Neural cell (in vitro differentiated cells): Measurements from ENCODE around the gene NRCAM. TPM values are rescaled to one million over a fixed set of nuclear protein-coding genes. Genes with fewer than 3 reads are reported as not detected.

ENCODE experiments used
- H2AFZ ChIP-seq: fragments of 200-600, 300-800 bp; sonication (generic), shearing (Covaris generic); 2 replicates; pipeline ENCODE4 v1.6.0; 2014; ENCODE audit warnings: low read depth, mild to moderate bottlenecking, antibody characterized with exemption, low read length, moderate library complexity
- H3F3A ChIP-seq: fragments of 200-600 bp; shearing (Covaris generic); 2 replicates; pipeline ENCODE4 v1.6.1; 2016; ENCODE audit warnings: mild to moderate bottlenecking, moderate library complexity, mixed read lengths, antibody characterized with exemption, low read length; ENCODE audit not compliant: insufficient read depth, poor library complexity, severe bottlenecking
- H3K27ac ChIP-seq: fragments of 200-600, 300-800 bp; sonication (generic), shearing (Covaris generic); 2 replicates; pipeline ENCODE4 v1.5.1; 2014; ENCODE audit warnings: mild to moderate bottlenecking, low read length, moderate library complexity
- H3K27me3 ChIP-seq: fragments of 300-800, 200-600 bp; sonication (generic), shearing (Covaris generic); 2 replicates; pipeline ENCODE4 v1.6.0; 2014; ENCODE audit warnings: mild to moderate bottlenecking, low read depth, low read length, moderate library complexity; ENCODE audit not compliant: insufficient read depth
- H3K36me3 ChIP-seq: fragments of 300-800, 200-600 bp; sonication (generic), shearing (Covaris generic); 2 replicates; pipeline ENCODE4 v1.5.1; 2014; ENCODE audit warnings: mild to moderate bottlenecking, antibody characterized with exemption, low read length, moderate library complexity; ENCODE audit not compliant: insufficient read depth
- H3K4me2 ChIP-seq: fragments of 300-800, 200-600 bp; sonication (generic), shearing (Covaris generic); 2 replicates; pipeline ENCODE4 v1.6.0; 2014; ENCODE audit warnings: mild to moderate bottlenecking, low read length
- H3K4me3 ChIP-seq: fragments of 300-800, 200-600 bp; sonication (generic), shearing (Covaris generic); 2 replicates; pipeline ENCODE4 v1.5.1; 2014; ENCODE audit warnings: mild to moderate bottlenecking, low read length, moderate library complexity
- H3K79me2 ChIP-seq: fragments of 200-600 bp; shearing (Covaris generic); replicated peaks from 2 replicates; pipeline ENCODE4 v1.6.0; 2014; ENCODE audit warnings: mild to moderate bottlenecking, low read length, moderate library complexity; ENCODE audit not compliant: insufficient read depth
- H3K9ac ChIP-seq: fragments of 300-800, 200-600 bp; sonication (generic), shearing (Covaris generic); 2 replicates; pipeline ENCODE4 v1.6.1; 2016; ENCODE audit warnings: mild to moderate bottlenecking, low read length, mixed read lengths
- H3K9me2 ChIP-seq: fragments of 200-600 bp; shearing (Covaris generic); 2 replicates; pipeline ENCODE4 v1.6.1; 2016; ENCODE audit warnings: mild to moderate bottlenecking, low read length, mixed read lengths; ENCODE audit not compliant: insufficient read depth
- H3K9me3 ChIP-seq: fragments of 200-600, 300-800 bp; sonication (generic), shearing (Covaris generic); 2 replicates; pipeline ENCODE4 v1.6.1; 2016; ENCODE audit warnings: mild to moderate bottlenecking, mixed run types, low read length, moderate library complexity, mixed read lengths
- H4K20me1 ChIP-seq: fragments of 200-600 bp; shearing (Covaris generic); 2 replicates; pipeline ENCODE4 v1.6.1; 2016; ENCODE audit warnings: mild to moderate bottlenecking, mixed run types; ENCODE audit not compliant: insufficient read depth
- EP300 ChIP-seq: fragments of 450-650 bp; conservative IDR thresholded peaks from 2 replicates; pipeline ENCODE4 v1.6.1; 2014; ENCODE audit warnings: antibody characterized with exemption, mild to moderate bottlenecking, moderate library complexity; ENCODE audit not compliant: poor library complexity, severe bottlenecking
- EZH2 ChIP-seq: fragments of 200-600, 300-800 bp; shearing (Covaris generic), sonication (generic); IDR thresholded peaks from 2 replicates; pipeline ENCODE4 v1.6.1; 2014; ENCODE audit warnings: antibody characterized with exemption, low read length, borderline replicate concordance, mild to moderate bottlenecking; ENCODE audit not compliant: insufficient read depth, poor library complexity, severe bottlenecking
- MXI1 ChIP-seq: fragments of 450-650 bp; conservative IDR thresholded peaks from 2 replicates; pipeline ENCODE4 v1.6.1; 2014; ENCODE audit warnings: antibody characterized with exemption, mild to moderate bottlenecking; ENCODE audit not compliant: poor library complexity, severe bottlenecking
- POLR2AphosphoS5 ChIP-seq: IDR thresholded peaks from 2 replicates; pipeline ENCODE4 v1.6.1; 2012
- RAD21 ChIP-seq: fragments of 450-650 bp; conservative IDR thresholded peaks from 2 replicates; pipeline ENCODE4 v1.6.1; 2014; ENCODE audit warnings: antibody characterized with exemption, mild to moderate bottlenecking, moderate library complexity
- SMC3 ChIP-seq: fragments of 450-650 bp; conservative IDR thresholded peaks from 2 replicates; pipeline ENCODE4 v1.6.1; 2014; ENCODE audit warnings: antibody characterized with exemption, mild to moderate bottlenecking, moderate library complexity; ENCODE audit not compliant: poor library complexity
- TAF1 ChIP-seq: IDR thresholded peaks from 2 replicates; pipeline ENCODE4 v1.6.1; 2012; ENCODE audit warnings: low read depth
- polyA plus RNA-seq: library from polyadenylated mRNA; depleted of rRNA; stranded (reverse); fragments of >200 nt; gene quantifications from 2 replicates; pipeline ENCODE4 v1.2.3, GENCODE V29; 2014
- TF ChIP-seq, protein P1 (sequence below): fragments of 450-650 bp; IDR thresholded peaks from 2 replicates; pipeline ENCODE4 v1.5.1; 2014; ENCODE audit warnings: antibody characterized with exemption, mild to moderate bottlenecking, moderate library complexity; ENCODE audit not compliant: poor library complexity, severe bottlenecking
- TF ChIP-seq, protein P2 (sequence below): IDR thresholded peaks from 2 replicates; pipeline ENCODE4 v1.6.1; 2012; ENCODE audit warnings: borderline replicate concordance

Gene NRCAM
- polyA plus RNA-seq, 1 donor from 2014 or later, result 90.9 TPM

DNA sequence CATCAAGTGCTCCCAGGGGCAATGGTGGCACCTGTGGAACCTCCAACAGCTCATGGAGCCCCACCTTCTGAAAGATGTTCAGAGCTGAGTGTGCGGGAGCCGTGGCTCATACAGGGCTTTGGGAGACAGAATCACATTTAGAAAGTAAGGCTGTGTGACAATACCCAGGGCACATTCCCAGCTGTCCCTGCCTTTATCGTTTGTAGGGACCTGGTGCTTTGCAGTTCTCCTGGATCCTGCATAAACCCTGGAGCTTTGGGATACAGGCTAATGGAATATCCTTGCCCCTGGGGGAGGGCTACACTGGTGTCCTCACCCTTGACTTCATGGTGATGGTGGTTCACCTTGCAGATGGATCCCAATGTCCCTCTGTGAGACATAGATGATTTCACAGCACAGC is 191.2 kb downstream of the NRCAM start:
- Histone ChIP-seq H4K20me1 (no peaks in the 10 kb centered on the region), H3K27ac (no peak overlapping the region), H3K9me3 (no peaks in the 10 kb centered on the region), H3K36me3 (no peaks in the 10 kb centered on the region), H3K79me2 (no peaks in the 10 kb centered on the region), H3K4me3 (no peak overlapping the region), H3K27me3 (no peaks in the 10 kb centered on the region), H3K4me2 (no peak overlapping the region), H3K9me2 (no peaks in the 10 kb centered on the region), H2AFZ (no peak overlapping the region), H3K9ac (no peak overlapping the region), H3F3A (no peaks in the 10 kb centered on the region)
- TF ChIP-seq RAD21 (no peak), EP300 (no peak), EZH2 (no peak), MXI1 (no peak), SMC3 (no peak), TAF1 (no peak)
- TF ChIP-seq, protein P1, sequence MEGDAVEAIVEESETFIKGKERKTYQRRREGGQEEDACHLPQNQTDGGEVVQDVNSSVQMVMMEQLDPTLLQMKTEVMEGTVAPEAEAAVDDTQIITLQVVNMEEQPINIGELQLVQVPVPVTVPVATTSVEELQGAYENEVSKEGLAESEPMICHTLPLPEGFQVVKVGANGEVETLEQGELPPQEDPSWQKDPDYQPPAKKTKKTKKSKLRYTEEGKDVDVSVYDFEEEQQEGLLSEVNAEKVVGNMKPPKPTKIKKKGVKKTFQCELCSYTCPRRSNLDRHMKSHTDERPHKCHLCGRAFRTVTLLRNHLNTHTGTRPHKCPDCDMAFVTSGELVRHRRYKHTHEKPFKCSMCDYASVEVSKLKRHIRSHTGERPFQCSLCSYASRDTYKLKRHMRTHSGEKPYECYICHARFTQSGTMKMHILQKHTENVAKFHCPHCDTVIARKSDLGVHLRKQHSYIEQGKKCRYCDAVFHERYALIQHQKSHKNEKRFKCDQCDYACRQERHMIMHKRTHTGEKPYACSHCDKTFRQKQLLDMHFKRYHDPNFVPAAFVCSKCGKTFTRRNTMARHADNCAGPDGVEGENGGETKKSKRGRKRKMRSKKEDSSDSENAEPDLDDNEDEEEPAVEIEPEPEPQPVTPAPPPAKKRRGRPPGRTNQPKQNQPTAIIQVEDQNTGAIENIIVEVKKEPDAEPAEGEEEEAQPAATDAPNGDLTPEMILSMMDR, result no peak

DNA sequence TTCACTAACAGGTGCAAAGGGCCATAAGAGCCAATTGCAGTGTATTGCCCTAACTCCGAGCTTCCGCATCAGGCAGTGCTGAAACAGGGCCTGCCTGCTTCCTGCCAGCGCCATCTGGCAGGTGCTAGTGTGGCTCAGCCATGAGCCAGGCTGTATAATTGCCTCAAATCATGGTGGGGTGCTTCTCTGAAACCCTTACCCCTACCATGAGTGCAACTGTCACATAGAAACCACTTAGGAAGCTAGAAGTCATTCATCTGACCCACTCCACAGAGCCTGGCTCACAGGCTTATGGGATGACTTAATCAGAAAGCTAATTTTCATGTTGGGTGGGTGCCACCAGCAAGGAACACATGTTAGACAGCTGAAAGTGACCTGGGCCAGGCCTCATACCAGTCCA is 192.8 kb downstream of the NRCAM start:
- no peaks in the 10 kb centered on the region for H3K27me3 ChIP-seq
- no peak overlapping the region for H2AFZ ChIP-seq
- H3K9me2 ChIP-seq, result no peaks in the 10 kb centered on the region
- H3K4me3 ChIP-seq, result no peak overlapping the region
- no peaks in the 10 kb centered on the region for H3K36me3 ChIP-seq
- TF ChIP-seq EP300 (no peak), MXI1 (no peak), TAF1 (no peak), SMC3 (no peak), RAD21 (no peak), POLR2AphosphoS5 (no peak), EZH2 (no peak)
- TF ChIP-seq, protein P1, result no peak
- TF ChIP-seq, protein P2, sequence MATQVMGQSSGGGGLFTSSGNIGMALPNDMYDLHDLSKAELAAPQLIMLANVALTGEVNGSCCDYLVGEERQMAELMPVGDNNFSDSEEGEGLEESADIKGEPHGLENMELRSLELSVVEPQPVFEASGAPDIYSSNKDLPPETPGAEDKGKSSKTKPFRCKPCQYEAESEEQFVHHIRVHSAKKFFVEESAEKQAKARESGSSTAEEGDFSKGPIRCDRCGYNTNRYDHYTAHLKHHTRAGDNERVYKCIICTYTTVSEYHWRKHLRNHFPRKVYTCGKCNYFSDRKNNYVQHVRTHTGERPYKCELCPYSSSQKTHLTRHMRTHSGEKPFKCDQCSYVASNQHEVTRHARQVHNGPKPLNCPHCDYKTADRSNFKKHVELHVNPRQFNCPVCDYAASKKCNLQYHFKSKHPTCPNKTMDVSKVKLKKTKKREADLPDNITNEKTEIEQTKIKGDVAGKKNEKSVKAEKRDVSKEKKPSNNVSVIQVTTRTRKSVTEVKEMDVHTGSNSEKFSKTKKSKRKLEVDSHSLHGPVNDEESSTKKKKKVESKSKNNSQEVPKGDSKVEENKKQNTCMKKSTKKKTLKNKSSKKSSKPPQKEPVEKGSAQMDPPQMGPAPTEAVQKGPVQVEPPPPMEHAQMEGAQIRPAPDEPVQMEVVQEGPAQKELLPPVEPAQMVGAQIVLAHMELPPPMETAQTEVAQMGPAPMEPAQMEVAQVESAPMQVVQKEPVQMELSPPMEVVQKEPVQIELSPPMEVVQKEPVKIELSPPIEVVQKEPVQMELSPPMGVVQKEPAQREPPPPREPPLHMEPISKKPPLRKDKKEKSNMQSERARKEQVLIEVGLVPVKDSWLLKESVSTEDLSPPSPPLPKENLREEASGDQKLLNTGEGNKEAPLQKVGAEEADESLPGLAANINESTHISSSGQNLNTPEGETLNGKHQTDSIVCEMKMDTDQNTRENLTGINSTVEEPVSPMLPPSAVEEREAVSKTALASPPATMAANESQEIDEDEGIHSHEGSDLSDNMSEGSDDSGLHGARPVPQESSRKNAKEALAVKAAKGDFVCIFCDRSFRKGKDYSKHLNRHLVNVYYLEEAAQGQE, result no peak
- no peaks in the 10 kb centered on the region for H3K79me2 ChIP-seq
- no peak overlapping the region for H3K4me2 ChIP-seq
- H3K9me3 ChIP-seq, result no peaks in the 10 kb centered on the region
- no peak overlapping the region for H3K9ac ChIP-seq
- H4K20me1 ChIP-seq, result no peaks in the 10 kb centered on the region
- no peak overlapping the region for H3K27ac ChIP-seq
- no peaks in the 10 kb centered on the region for H3F3A ChIP-seq
